Measurements from ENCODE around the gene RHOT1.

The RHOT1 gene

GRCh38 chr17:32185875-32186274, 43.6 kb downstream of the RHOT1 start:
- Histone ChIP-seq H3K27me3 (ENCODE audit: control insufficient read depth, insufficient read depth, low read length) (no peaks in the 10 kb centered on the region), H3K9me3 (ENCODE audit: control insufficient read depth, insufficient read depth, low read length) (no peaks in the 10 kb centered on the region), H3K4me1 (ENCODE audit: control insufficient read depth, insufficient read depth, low read length) (no peaks in the 10 kb centered on the region), H3K36me3 (ENCODE audit: control insufficient read depth, insufficient read depth, low read length) (peaks cover 15% of the 10 kb centered on the region), H3K9ac (ENCODE audit: low read depth, low read length) (no peak overlapping the region), H3K4me3 (ENCODE audit: low read depth, low read length) (no peak overlapping the region), H3K27ac (ENCODE audit: low read depth, low read length) (no peak overlapping the region)

DNA sequence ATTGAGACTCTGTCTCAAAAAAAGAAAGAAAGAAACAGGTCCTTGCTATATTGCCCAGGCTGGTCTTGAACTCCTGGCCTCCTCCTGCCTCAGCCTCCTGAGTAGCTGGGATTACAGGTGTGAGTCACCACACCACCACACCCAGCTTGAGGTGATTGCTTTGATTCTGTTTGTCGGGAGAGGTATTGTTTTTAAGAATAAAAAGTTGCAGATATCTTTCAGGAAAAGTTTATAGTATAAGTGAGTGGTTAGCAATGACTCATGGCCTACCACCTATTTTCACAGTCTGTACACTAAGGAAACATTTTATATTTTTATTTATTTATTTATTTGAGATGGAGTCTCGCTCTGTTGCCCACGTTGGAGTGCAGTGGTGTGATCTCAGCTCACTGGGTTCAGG, 45.0 kb downstream of the RHOT1 start:
- H3K4me3 ChIP-seq (ENCODE audit: low read depth, low read length), result no peak overlapping the region
- H3K9me3 ChIP-seq (ENCODE audit: control insufficient read depth, insufficient read depth, low read length), result no peaks in the 10 kb centered on the region
- peaks cover 7% of the 10 kb centered on the region for H3K36me3 ChIP-seq (ENCODE audit: control insufficient read depth, insufficient read depth, low read length)
- no peak overlapping the region for H3K27ac ChIP-seq (ENCODE audit: low read depth, low read length)
- H3K4me1 ChIP-seq (ENCODE audit: control insufficient read depth, insufficient read depth, low read length), result no peaks in the 10 kb centered on the region
- no peak overlapping the region for H3K9ac ChIP-seq (ENCODE audit: low read depth, low read length)
- H3K27me3 ChIP-seq (ENCODE audit: control insufficient read depth, insufficient read depth, low read length), result no peaks in the 10 kb centered on the region

- no peak overlapping the region for H3K27ac ChIP-seq (ENCODE audit: low read depth, low read length)
- H3K9me3 ChIP-seq (ENCODE audit: control insufficient read depth, insufficient read depth, low read length), result no peaks in the 10 kb centered on the region
- no peak overlapping the region for H3K9ac ChIP-seq (ENCODE audit: low read depth, low read length)
- peaks cover 21% of the 10 kb centered on the region for H3K36me3 ChIP-seq (ENCODE audit: control insufficient read depth, insufficient read depth, low read length)
- H3K4me1 ChIP-seq (ENCODE audit: control insufficient read depth, insufficient read depth, low read length), result no peaks in the 10 kb centered on the region
- no peaks in the 10 kb centered on the region for H3K27me3 ChIP-seq (ENCODE audit: control insufficient read depth, insufficient read depth, low read length)
- no peak overlapping the region for H3K4me3 ChIP-seq (ENCODE audit: low read depth, low read length)
Observed at GRCh38 chr17:32189343-32189742, 47.0 kb downstream of the RHOT1 start.

DNA sequence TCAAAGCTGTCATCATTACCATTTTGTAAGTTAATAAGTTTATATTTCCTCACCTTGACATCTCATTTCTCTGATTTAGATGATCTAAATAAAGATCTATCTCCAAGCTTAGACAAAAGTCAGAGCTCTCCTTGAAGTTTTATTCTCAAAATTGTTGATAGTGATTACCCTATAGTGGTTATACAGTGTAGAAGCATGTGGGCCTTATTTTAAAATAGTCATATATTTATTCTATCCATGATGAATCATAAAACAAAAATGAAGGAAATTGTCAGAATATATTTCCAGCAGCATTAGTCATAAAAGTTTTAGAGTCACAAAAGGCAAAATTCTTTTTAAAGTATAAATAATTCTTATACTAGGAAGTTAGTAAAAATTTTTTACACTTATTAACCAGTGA, 49.0 kb downstream of the RHOT1 start:
- Histone ChIP-seq H3K36me3 (ENCODE audit: control insufficient read depth, insufficient read depth, low read length) (peaks cover 34% of the 10 kb centered on the region), H3K27ac (ENCODE audit: low read depth, low read length) (no peak overlapping the region), H3K4me3 (ENCODE audit: low read depth, low read length) (no peak overlapping the region), H3K4me1 (ENCODE audit: control insufficient read depth, insufficient read depth, low read length) (no peaks in the 10 kb centered on the region), H3K9ac (ENCODE audit: low read depth, low read length) (no peak overlapping the region), H3K27me3 (ENCODE audit: control insufficient read depth, insufficient read depth, low read length) (no peaks in the 10 kb centered on the region), H3K9me3 (ENCODE audit: control insufficient read depth, insufficient read depth, low read length) (no peaks in the 10 kb centered on the region)

DNA sequence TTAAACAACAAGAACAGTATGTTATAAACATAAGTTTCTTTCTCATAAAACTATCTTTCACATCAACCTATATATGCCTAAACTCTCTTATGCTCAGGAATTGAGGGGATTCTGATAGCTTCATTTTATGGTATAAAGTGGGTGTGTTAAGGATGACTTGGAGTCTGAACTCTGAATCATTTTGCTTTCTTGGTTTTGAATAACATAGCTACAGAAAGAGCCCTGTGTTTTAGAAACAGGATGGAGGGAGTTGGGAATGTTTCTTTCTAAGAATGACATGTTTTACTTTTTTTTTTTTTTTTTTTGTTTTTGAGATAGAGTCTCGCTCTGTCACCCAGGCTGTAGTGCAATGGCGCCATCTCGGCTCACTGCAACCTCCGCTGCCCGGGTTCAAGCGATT, 50.1 kb downstream of the RHOT1 start:
- Histone ChIP-seq H3K4me3 (ENCODE audit: low read depth, low read length) (no peak overlapping the region), H3K36me3 (ENCODE audit: control insufficient read depth, insufficient read depth, low read length) (peaks cover 36% of the 10 kb centered on the region), H3K4me1 (ENCODE audit: control insufficient read depth, insufficient read depth, low read length) (no peaks in the 10 kb centered on the region), H3K9ac (ENCODE audit: low read depth, low read length) (no peak overlapping the region), H3K9me3 (ENCODE audit: control insufficient read depth, insufficient read depth, low read length) (no peaks in the 10 kb centered on the region), H3K27ac (ENCODE audit: low read depth, low read length) (no peak overlapping the region), H3K27me3 (ENCODE audit: control insufficient read depth, insufficient read depth, low read length) (no peaks in the 10 kb centered on the region)

DNA sequence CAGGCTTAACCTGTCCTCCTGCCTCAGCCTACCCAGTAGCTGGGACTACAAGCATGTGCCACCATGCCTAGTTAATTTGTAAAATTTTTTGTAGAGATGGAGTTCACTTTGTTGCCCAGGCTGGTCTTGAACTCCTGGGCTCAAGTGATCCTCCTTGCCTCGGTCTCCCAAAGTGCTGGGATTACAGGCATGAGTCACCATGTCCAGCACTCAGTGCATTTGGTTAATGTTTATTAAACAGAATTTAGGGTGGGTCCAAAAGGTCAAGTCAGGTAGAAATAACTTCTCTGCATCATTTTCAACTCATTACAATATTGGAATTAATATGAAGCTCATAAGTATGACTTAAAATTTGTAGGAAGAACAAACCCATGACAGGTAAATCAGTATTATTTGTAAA, 55.7 kb downstream of the RHOT1 start:
- Histone ChIP-seq H3K36me3 (ENCODE audit: control insufficient read depth, insufficient read depth, low read length) (peaks cover 76% of the 10 kb centered on the region), H3K27me3 (ENCODE audit: control insufficient read depth, insufficient read depth, low read length) (no peaks in the 10 kb centered on the region), H3K9ac (ENCODE audit: low read depth, low read length) (no peak overlapping the region), H3K4me1 (ENCODE audit: control insufficient read depth, insufficient read depth, low read length) (no peaks in the 10 kb centered on the region), H3K4me3 (ENCODE audit: low read depth, low read length) (no peak overlapping the region), H3K9me3 (ENCODE audit: control insufficient read depth, insufficient read depth, low read length) (no peaks in the 10 kb centered on the region), H3K27ac (ENCODE audit: low read depth, low read length) (no peak overlapping the region)

- no peak overlapping the region for H3K27ac ChIP-seq (ENCODE audit: low read depth, low read length)
- no peaks in the 10 kb centered on the region for H3K27me3 ChIP-seq (ENCODE audit: control insufficient read depth, insufficient read depth, low read length)
- no peak overlapping the region for H3K4me3 ChIP-seq (ENCODE audit: low read depth, low read length)
- H3K36me3 ChIP-seq (ENCODE audit: control insufficient read depth, insufficient read depth, low read length), result peaks cover 55% of the 10 kb centered on the region
- H3K9ac ChIP-seq (ENCODE audit: low read depth, low read length), result no peak overlapping the region
- no peaks in the 10 kb centered on the region for H3K9me3 ChIP-seq (ENCODE audit: control insufficient read depth, insufficient read depth, low read length)
- H3K4me1 ChIP-seq (ENCODE audit: control insufficient read depth, insufficient read depth, low read length), result no peaks in the 10 kb centered on the region; the same call in 1 of the 2 replicates
Observed at GRCh38 chr17:32206861-32207260, 64.6 kb downstream of the RHOT1 start.

- no peak overlapping the region for H3K27ac ChIP-seq (ENCODE audit: low read depth, low read length)
- H3K4me1 ChIP-seq (ENCODE audit: control insufficient read depth, insufficient read depth, low read length), result no peaks in the 10 kb centered on the region; the same call in 1 of the 2 replicates
- no peaks in the 10 kb centered on the region for H3K27me3 ChIP-seq (ENCODE audit: control insufficient read depth, insufficient read depth, low read length)
- no peak overlapping the region for H3K9ac ChIP-seq (ENCODE audit: low read depth, low read length)
- no peak overlapping the region for H3K4me3 ChIP-seq (ENCODE audit: low read depth, low read length)
- H3K36me3 ChIP-seq (ENCODE audit: control insufficient read depth, insufficient read depth, low read length), result peaks cover 57% of the 10 kb centered on the region
- H3K9me3 ChIP-seq (ENCODE audit: control insufficient read depth, insufficient read depth, low read length), result no peaks in the 10 kb centered on the region
Observed at GRCh38 chr17:32208436-32208835, 66.1 kb downstream of the RHOT1 start.

GRCh38 chr17:32209608-32210007, 67.3 kb downstream of the RHOT1 start:
- H3K36me3 ChIP-seq (ENCODE audit: control insufficient read depth, insufficient read depth, low read length), result peaks cover 53% of the 10 kb centered on the region
- H3K4me3 ChIP-seq (ENCODE audit: low read depth, low read length), result no peak overlapping the region
- no peaks in the 10 kb centered on the region for H3K27me3 ChIP-seq (ENCODE audit: control insufficient read depth, insufficient read depth, low read length)
- H3K4me1 ChIP-seq (ENCODE audit: control insufficient read depth, insufficient read depth, low read length), result no peaks in the 10 kb centered on the region; the same call in 1 of the 2 replicates
- no peaks in the 10 kb centered on the region for H3K9me3 ChIP-seq (ENCODE audit: control insufficient read depth, insufficient read depth, low read length)
- no peak overlapping the region for H3K27ac ChIP-seq (ENCODE audit: low read depth, low read length)
- no peak overlapping the region for H3K9ac ChIP-seq (ENCODE audit: low read depth, low read length)

GRCh38 chr17:32211671-32212070, 69.4 kb downstream of the RHOT1 start:
- peaks cover 52% of the 10 kb centered on the region for H3K36me3 ChIP-seq (ENCODE audit: control insufficient read depth, insufficient read depth, low read length)
- H3K27me3 ChIP-seq (ENCODE audit: control insufficient read depth, insufficient read depth, low read length), result no peaks in the 10 kb centered on the region
- H3K27ac ChIP-seq (ENCODE audit: low read depth, low read length), result no peak overlapping the region
- H3K4me1 ChIP-seq (ENCODE audit: control insufficient read depth, insufficient read depth, low read length), result no peaks in the 10 kb centered on the region; the same call in 1 of the 2 replicates
- H3K9me3 ChIP-seq (ENCODE audit: control insufficient read depth, insufficient read depth, low read length), result no peaks in the 10 kb centered on the region
- H3K4me3 ChIP-seq (ENCODE audit: low read depth, low read length), result no peak overlapping the region
- H3K9ac ChIP-seq (ENCODE audit: low read depth, low read length), result no peak overlapping the region

GRCh38 chr17:32215696-32216095, 73.4 kb downstream of the RHOT1 start:
- H3K27ac ChIP-seq (ENCODE audit: low read depth, low read length), result no peak overlapping the region
- no peaks in the 10 kb centered on the region; the same call in 1 of the 2 replicates for H3K4me1 ChIP-seq (ENCODE audit: control insufficient read depth, insufficient read depth, low read length)
- H3K27me3 ChIP-seq (ENCODE audit: control insufficient read depth, insufficient read depth, low read length), result no peaks in the 10 kb centered on the region
- H3K36me3 ChIP-seq (ENCODE audit: control insufficient read depth, insufficient read depth, low read length), result peaks cover 21% of the 10 kb centered on the region
- H3K9me3 ChIP-seq (ENCODE audit: control insufficient read depth, insufficient read depth, low read length), result no peaks in the 10 kb centered on the region
- no peak overlapping the region for H3K4me3 ChIP-seq (ENCODE audit: low read depth, low read length)
- H3K9ac ChIP-seq (ENCODE audit: low read depth, low read length), result no peak overlapping the region

DNA sequence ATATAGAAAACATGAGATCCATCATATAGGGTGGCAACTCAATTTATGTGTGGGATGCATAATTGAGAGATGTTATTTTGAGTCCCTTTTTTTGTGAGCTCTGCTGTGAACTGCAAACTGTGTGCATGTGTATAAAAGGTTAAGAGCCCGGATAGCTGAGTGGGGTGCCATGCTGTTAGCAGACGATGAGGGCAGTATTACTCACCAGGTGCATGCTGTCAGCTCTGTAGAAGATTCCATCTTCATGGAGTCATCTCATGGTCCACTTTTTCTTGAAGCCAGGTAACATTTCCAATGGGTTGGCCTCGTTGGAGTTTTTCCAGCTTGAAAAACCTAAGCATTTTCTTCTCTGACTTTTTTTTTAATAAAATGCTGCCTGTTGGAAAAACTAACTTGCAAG, 80.3 kb downstream of the RHOT1 start:
- H3K9ac ChIP-seq (ENCODE audit: low read depth, low read length), result no peak overlapping the region
- peaks cover 8% of the 10 kb centered on the region for H3K4me1 ChIP-seq (ENCODE audit: control insufficient read depth, insufficient read depth, low read length)
- H3K9me3 ChIP-seq (ENCODE audit: control insufficient read depth, insufficient read depth, low read length), result no peaks in the 10 kb centered on the region
- H3K4me3 ChIP-seq (ENCODE audit: low read depth, low read length), result no peak overlapping the region
- H3K27me3 ChIP-seq (ENCODE audit: control insufficient read depth, insufficient read depth, low read length), result no peaks in the 10 kb centered on the region
- peaks cover 6% of the 10 kb centered on the region; the same call in 1 of the 2 replicates for H3K36me3 ChIP-seq (ENCODE audit: control insufficient read depth, insufficient read depth, low read length)
- no peak overlapping the region for H3K27ac ChIP-seq (ENCODE audit: low read depth, low read length)

Data from HUES48 (cell line).